Kidney glomerular epithelial cell (primary cell): ENCODE measurements around the gene SPDYE1.
"Not testable (repeated sequence)": the region's sequence is repeated elsewhere in the genome, so short reads cannot be mapped to it uniquely, and the experiment has no call there.

ENCODE experiments used
- DNase-seq: peaks from one replicate; lab custom pipeline; 2025; lab: John Stamatoyannopoulos, UW

SPDYE1 gene, protein sequence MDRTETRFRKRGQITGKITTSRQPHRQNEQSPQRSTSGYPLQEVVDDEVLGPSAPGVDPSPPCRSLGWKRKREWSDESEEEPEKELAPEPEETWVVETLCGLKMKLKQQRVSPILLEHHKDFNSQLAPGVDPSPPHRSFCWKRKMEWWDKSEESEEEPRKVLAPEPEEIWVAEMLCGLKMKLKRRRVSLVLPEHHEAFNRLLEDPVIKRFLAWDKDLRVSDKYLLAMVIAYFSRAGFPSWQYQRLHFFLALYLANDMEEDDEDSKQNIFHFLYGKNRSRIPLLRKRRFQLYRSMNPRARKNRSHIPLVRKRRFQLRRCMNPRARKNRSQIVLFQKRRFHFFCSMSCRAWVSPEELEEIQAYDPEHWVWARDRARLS

DNA sequence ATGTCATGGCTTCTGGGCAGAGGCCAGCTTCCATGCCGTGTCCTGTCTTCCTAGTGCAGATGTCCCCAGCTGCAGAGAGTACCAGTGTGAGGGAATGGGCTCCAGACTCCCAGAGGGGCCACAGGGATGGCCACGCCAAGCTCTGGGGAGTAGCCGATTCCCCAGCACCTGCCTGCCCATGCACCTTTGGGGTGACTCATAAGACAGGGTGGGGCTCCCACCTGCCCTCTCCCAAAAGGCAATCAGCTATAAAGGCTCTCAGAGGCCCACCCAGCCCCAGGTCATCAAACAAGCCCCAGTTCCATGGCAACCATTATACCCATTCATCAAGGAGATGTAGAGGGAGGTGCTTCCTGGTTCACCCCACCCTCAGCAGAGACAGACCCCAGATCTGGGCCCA lies at the start of gene SPDYE1:
TSS of gene SPDYE1 (plus strand) at position 366 of the 400 bp plus-strand sequence. CDS start 2,053 bp downstream, outside the sequence.
- DNase-seq: not testable (repeated sequence)

- DNase-seq: no peak
Observed at GRCh38 chr7:43952028-43952427, 45.7 kb upstream of the SPDYE1 start.

DNA sequence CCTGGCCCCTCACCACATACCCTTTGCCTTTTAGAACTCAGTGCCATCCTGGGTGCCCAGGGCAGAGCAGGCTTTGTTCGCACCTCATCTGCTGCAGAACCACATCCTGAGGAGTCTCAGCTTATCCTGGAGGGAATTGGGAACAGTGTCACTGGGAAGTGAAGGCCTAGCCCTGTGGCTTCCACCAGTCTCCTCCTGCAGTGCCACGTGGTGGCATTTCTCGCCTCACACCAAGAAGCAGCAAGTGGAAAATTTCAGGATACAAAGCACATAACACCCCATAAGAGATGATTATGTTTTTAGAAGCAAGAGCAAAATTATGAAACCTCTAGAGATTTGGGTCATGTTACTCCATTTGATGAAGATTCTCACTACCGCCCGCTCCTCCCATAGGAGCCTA lies 44.6 kb upstream of the SPDYE1 start:
- DNase-seq: no peak

DNA sequence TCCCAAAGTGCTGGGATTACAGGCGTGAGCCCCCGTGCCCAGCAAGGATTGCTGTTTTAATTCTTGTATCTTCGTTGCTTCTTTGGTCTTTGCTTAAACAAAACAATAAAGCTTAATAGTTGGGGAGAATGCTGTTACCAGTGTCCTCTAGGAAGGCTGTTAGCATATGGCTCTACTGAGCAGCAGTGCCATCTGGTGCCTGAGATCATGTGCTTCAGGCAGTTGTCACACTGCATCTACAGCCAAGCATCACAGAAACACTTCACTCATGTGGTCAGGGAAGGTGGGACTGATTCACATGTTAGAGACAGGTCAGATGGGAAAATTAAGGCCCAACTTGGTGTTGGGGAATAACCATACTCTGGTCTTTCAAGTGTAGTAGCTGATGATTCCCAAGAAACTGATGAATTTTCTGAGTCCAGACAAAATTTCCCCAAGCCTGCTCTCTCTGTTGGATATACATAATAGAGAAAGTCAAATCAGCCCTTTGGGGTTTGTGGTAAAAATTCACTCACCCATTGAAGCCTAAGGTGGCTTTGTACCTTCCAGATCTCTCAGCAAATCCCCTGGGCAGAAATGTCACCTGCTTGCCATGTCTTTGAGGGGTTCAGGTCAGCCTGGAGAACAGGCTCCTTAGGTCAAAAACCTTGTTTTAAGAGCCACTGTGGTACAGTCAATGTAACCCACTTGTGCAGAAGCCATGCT lies 43.0 kb upstream of the SPDYE1 start:
- DNase-seq: peak; percentile 9

DNA sequence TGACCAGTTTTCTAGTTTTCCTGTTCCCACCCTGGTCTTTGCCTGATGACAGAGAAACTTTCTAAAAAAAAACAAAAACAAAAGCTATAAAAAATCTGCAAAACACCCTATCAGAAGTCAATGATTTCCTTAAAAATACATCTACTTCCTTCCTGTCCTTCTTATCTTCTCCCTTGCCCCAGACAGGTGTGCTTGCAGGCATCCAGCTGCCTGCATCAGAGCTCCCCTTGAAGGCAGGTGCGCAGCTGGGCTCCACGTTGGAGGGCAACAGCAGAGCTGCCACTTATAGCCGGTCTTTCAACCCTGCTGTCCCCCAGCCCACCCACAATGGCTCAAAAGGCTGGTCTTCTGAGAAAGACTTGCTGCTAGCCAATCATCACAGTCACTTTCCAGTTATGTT lies 41.7 kb upstream of the SPDYE1 start:
- no peak for DNase-seq

DNA sequence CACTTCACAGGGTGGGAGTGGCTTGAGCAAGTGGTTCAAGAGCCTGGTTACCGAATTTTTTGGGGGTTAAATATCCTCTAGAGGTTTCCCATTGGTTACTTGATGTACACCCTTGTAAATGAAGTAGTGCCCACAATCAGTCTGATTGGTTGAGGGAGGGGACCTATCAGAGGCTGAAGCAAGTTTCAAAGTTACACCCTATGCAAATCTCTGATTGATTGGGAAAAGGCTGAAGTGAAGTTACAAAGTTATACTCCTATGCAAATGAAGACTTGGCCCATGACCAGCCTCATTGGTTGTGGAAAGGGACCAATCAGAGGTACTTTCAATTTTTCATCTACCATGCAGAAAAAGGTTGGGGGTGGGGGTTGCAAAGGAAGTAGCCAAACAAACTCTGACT lies 36.8 kb upstream of the SPDYE1 start:
- DNase-seq: no peak

DNA sequence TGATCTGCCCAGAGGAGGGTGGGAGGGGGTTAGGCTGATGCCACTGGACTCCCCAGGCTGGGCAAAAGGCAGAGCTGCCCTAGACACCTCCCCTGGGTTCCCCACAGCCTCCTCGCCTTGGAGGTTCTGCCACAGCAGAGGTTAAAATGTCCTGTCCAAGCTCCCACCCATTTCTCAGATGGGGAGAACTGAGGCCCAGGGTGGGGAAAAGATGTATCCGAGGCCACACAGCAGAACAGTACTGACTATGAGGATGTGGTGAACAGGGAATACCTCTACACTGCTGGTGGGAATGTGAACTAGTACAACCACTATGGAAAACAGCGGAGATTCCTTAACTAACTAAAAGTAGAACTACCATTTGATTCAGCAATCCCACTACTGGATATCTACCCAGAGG lies 31.3 kb upstream of the SPDYE1 start:
- not testable (repeated sequence) for DNase-seq

DNA sequence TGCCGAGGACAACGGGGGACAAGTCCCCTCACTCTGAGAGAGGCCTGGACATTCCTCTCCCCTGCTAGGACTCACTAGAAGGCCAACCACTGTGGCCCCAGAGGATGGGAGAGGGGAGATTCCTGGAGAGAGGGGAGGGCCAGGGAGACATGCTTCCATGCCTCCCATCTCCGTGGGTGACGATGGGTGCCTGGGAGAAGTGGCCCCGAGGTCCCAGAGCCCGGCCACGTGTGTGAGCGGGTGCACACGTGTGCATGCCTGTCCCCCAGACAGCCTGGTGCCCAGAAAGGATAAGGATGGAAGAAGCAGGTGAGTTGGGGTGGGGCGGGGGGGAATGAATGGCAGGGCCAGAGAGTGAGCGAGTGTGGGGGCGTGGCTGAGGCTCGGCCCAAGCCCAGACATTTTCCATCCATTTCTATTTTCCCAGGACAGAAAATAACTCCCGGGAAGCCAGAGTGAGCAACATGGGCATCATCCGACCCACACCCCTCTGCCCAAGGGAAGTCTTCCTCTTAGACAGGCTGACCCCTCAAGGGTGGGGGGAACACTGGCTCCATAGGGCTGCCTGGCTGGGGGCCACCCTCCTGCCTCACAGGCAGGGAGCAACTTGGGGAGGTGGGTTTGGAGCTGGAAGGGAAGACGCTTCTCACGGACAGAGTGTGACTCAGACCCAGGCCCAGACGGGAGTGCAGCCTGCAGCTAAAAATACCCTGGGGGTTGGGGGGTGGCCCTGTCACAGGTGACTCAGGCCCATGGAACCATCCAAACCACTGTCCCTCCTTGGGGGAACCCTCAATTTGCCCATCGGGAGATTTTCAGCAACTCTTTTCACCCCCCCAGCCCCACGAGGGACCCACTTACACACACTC lies 29.3 kb upstream of the SPDYE1 start:
- not testable (repeated sequence) for DNase-seq

GRCh38 chr7:43969586-43969985 lies 28.1 kb upstream of the SPDYE1 start:
- not testable (repeated sequence) for DNase-seq

- DNase-seq: not testable (repeated sequence)
Observed at GRCh38 chr7:43970698-43971097, 27.0 kb upstream of the SPDYE1 start.

DNA sequence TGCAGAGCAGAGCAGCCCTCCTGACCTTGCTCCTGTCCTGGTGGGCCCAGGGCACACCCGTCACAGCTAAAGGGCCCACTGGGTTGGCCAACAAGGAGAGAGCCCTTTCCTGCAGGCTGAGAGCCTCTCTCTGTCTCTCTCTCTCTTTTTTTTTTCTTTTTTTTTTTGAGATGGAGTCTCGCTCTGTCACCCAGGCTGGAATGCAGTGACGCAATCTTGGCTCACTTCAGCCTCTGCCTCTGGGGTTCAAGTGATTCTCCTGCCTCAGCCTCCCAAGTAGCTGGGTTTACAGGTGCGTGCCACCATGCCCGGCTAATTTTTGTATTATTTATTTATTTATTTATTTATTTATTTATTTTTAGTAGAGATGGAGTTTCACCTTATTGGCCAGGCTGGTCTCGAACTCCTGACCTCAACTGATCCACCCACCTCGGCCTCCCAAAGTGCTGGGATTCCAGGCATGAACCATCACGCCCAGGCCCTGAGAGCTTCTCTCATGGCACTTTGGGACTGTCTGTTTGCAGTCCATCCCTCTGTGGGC lies 23.6 kb upstream of the SPDYE1 start:
- DNase-seq: not testable (repeated sequence)

DNA sequence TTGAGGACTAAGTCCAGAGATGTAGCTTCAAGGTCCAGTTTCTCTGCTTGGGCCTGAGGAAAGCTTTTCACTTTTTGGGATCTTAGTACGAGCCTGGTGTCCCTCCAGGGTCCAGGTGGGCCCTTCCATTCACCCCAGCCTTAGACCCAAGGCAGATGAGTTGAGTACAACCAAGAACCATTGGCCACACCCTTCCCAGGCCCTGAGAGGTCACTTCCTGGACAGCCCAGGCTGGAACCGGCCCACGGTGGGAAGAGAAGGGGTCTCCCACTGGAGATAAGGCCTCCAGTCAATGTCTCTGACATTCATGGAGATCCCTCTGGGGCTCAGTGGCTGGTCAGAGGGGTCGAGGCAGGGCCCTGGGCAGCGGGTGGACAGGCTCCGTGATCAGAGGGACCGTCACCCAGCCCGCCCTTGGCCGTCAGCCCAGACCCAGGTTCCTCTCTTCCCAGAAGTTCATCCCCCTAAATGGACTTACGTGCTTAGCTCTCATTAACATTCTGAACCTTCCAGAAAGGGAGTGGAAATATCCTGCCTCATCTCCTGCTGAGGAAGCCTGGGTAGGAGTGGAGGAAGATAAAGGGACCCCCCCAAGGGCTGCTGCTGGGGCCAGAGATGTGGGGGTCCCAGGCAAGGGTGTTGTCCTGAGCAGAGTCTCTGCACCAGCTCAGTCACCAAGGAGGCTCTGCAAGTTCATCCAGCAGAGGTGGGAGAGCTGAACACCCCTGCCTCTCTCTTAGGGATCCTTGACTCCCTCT lies 22.8 kb upstream of the SPDYE1 start:
- not testable (repeated sequence) for DNase-seq

DNA sequence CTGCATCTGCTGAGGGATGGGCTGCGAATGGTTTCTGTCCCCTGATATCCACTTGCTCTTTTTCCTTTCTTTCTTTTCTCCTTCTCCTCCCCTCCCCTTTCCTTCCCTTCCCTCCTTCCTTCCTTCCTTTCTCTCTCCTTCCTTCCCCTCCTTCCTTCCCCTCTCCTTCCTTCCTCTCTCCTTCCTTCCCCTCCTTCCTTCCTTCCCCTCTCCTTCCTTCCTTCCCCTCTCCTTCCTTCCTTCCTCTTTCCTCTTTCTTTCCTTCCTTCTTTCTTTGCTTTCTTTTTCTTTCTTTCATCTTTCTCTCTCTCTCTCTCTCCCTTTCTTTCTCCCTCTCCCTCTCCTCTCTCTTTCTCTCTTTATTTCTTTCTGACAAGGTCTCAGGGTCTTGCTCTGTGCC lies 20.2 kb upstream of the SPDYE1 start:
- no peak for DNase-seq

DNA sequence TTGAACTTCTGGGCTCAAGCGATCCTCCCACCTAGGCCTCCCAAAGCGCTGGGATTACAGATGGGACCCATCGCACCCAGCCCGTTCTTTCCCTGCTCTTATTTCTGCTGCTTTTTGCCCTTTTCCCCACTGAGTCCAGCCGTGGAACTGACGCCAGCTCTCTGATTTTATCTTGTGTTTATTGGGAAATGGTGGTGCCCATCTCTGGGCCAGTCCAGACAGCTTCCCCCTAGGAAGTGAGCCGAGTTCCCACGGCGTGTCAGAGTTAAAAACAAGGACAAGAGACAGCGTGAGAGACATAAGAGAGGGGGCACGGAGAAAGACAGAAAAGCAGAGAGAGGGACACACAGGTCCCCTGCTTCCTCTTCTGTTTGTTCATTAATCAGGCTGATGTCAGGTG lies 19.6 kb upstream of the SPDYE1 start:
- not testable (repeated sequence) for DNase-seq

- not testable (repeated sequence) for DNase-seq
Observed at GRCh38 chr7:43982848-43983247, 14.8 kb upstream of the SPDYE1 start.

DNA sequence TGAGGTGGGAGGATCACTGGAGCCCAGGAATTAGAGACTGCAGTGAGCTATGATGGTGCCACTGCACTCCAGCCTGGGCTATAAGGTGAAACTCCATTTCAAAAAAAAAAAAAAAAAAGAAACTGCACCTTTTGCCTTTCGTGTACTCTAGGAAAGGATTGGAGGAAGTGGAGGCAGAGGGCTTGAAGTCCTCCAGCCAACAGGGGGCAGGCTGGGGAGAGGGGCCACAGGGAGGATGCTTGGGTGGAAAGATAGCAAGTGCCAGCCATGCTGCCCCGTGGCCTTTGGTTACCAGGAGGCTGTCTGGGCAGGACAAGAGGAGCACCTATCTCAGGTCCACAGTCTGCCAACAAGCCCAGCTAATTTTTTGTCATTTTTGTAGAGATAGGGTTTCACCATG lies 14.0 kb upstream of the SPDYE1 start:
- not testable (repeated sequence) for DNase-seq

DNA sequence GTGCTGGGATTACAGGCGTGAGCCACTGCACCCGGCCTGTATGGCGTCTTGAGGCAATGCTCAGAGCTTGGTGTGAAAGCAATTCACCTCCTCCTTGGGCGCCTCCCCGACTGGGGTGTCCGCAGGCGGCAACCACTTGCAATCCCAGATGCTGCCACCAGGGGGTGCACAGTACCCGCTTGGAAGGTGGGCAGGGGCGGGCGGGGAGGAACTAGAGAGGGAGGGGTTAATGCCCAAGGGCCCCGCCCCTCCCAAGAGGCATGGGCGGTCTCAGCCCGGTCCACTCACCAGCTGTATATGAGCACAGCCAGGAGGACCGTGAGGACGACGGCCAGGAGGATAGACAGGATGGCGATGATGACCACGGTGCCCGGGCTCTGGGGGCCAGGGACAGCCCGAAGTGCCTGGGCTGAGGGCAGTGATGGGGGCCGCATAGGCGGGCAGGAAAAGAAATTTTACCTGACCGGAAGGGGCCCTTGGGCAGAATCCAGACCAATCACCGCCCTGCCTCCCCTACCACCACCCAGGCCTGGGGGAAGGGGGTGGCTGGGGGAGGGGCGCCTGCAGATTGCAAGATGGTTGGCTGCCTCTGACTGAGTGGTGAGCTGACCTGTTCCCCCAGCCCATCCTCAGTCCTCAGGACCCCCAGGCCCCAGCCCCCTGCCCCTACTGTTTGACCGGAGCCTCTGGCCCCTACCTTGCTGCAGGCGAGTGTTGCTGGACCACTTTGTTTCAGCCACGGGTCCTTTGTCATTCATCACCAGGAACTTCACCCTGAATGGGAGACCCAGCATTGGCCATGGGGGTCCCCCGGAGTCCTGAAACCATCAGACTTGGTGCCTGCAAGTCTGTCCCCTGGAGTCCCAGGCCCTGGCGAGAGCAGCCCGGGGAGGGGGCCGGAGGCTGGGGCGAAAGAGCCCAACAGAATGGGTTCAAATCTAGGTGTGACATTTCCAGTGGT lies 11.5 kb upstream of the SPDYE1 start:
- DNase-seq: peak; percentile 23

GRCh38 chr7:43987476-43987875 lies 10.2 kb upstream of the SPDYE1 start:
- not testable (repeated sequence) for DNase-seq

DNA sequence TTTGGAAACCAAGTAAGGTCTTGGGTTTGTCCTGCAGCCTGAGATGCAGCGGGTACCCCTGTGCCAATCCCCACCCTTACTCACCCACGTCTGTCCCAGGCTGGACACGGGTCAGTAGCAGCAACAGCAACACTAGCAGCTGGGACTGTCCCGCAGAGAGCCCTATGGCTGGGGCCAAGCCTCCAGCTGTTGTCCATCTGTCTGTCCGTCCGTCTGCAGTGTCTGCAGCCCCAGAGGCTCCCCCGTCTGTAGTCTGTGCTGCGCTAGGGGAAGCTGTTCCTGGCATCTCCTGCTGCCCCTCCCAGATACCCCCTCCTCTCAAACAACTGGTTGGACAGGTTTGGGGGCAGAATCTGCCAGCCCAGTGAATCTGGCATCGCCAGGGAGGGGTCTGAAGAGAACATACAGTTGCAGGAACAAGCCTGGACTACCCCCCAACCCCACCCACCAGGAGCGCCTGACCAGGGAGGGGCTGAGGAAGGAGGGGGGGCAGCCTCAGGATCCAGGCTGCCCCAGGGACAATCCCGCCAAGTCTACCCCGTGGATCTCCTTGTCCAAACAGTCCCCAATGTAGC lies 7.6 kb upstream of the SPDYE1 start:
- not testable (repeated sequence) for DNase-seq

- DNase-seq: not testable (repeated sequence)
Observed at GRCh38 chr7:43990829-43991228, 6.9 kb upstream of the SPDYE1 start.
